ENCODE data around the gene PROC. TPM values are rescaled to one million over a fixed set of nuclear protein-coding genes. Genes with fewer than 3 reads are reported as not detected.

Gene PROC
- total and polyA plus RNA-seq, 2 of the 4 experiments (the other 2 are of a cell fraction) = 0.07 TPM; not detected in 1

GRCh38 chr2:127410871-127411652, 7.2 kb upstream of the PROC start:
- CTCF ChIA-PET = interaction anchor here (0.7 to 1.6 kb wide), 2 partner anchors 44 to 68 kb away, joined by 3 read pairs; no protein-coding TSS in a partner anchor
- Histone ChIP-seq H3K18ac (ENCODE audit: low read depth, low read length) (peak overlapping the region; percentile 62; the same call in 1 of the 2 replicates), H2BK120ac (ENCODE audit: low read depth, low read length) (peak overlapping the region; percentile 90), H3K36me3 (ENCODE audit: control insufficient read depth, insufficient read depth, low read length) (no peaks in the 10 kb centered on the region), H2BK15ac (ENCODE audit: low read depth, low read length) (peak overlapping the region; percentile 42; the same call in 1 of the 3 replicates), H3K9me3 (ENCODE audit: control insufficient read depth, insufficient read depth, low read length) (no peaks in the 10 kb centered on the region), H3K9me1 (ENCODE audit: insufficient read depth, low read length) (peaks cover 30% of the 10 kb centered on the region), H3K27me3 (ENCODE audit: control insufficient read depth, insufficient read depth, low read length) (no peaks in the 10 kb centered on the region), H3K9ac (ENCODE audit: low read depth, low read length) (no peak overlapping the region), H3K14ac (replicated peaks; ENCODE audit: low read depth, low read length) (peak overlapping the region; percentile 85; the same call in 1 of the 2 replicates), H3K27ac (ENCODE audit: insufficient read depth, low read length) (no peak overlapping the region), H3K79me1 (ENCODE audit: low read depth in 1 of 2, low read length in 2 of 2) (peaks cover 0 to 10% of the 10 kb centered on the region in 2 experiments; a peak in 1 of 4 replicates), H2BK5ac (ENCODE audit: low read depth, low read length, poor library complexity, severe bottlenecking) (peak overlapping the region; percentile 74), H3K4me2 (ENCODE audit: low read depth, low read length) (peak overlapping the region; percentile 39), H3K4me3 (ENCODE audit: insufficient read depth, low read depth, low read length) (no peak overlapping the region), H2AK5ac (ENCODE audit: low read depth, low read length) (no peak overlapping the region; the same call in 1 of the 2 replicates), H3K4me1 (ENCODE audit: control insufficient read depth, insufficient read depth, low read length) (peaks cover 18% of the 10 kb centered on the region), H2AK9ac (replicated peaks; ENCODE audit: low read depth, low read length, poor library complexity) (no peak overlapping the region), H4K8ac (ENCODE audit: low read depth in 2 of 2, low read length in 2 of 2) (peak overlapping the region in 1 of 2 experiments; percentile 44; a peak in 2 of 4 replicates), H3K4ac (ENCODE audit: low read depth, low read length) (peak overlapping the region; percentile 80), H2BK20ac (ENCODE audit: low read depth, low read length) (peak overlapping the region; percentile 89), H4K20me1 (ENCODE audit: insufficient read depth, low read length) (no peaks in the 10 kb centered on the region), H3K23ac (ENCODE audit: low read depth, low read length) (peak overlapping the region; percentile 56; the same call in 1 of the 2 replicates), H4K5ac (ENCODE audit: low read depth, low read length) (no peak overlapping the region), H4K91ac (ENCODE audit: insufficient read depth, low read depth, low read length) (peak overlapping the region; percentile 78; the same call in 1 of the 2 replicates), H3K56ac (ENCODE audit: extremely low read depth, insufficient read depth, low read length) (peak overlapping the region; percentile 32; the same call in 1 of the 2 replicates), H2AFZ (replicated peaks; ENCODE audit: low read length, poor library complexity) (no peak overlapping the region)
- POLR2A ChIA-PET (ENCODE audit: unreplicated experiment) = no interaction called here
- WGBS, 2 experiments (ENCODE audit: extremely low coverage in 2 of 2, insufficient read length in 1 of 2) = 0% methylated on average over 3 of the region's 6 CpGs; no CpG with 5 or more reads in 1 of the 2 experiments
- no TSS peak for BruUV-seq (replicated peaks)
- ATAC-seq (ENCODE audit: low read depth) = peak; percentile 6
- TF ChIP-seq POLR2A (IDR thresholded peaks at IDR 0.05; ENCODE audit: low read depth, low read length) = no peak
- TF ChIP-seq, protein P1, sequence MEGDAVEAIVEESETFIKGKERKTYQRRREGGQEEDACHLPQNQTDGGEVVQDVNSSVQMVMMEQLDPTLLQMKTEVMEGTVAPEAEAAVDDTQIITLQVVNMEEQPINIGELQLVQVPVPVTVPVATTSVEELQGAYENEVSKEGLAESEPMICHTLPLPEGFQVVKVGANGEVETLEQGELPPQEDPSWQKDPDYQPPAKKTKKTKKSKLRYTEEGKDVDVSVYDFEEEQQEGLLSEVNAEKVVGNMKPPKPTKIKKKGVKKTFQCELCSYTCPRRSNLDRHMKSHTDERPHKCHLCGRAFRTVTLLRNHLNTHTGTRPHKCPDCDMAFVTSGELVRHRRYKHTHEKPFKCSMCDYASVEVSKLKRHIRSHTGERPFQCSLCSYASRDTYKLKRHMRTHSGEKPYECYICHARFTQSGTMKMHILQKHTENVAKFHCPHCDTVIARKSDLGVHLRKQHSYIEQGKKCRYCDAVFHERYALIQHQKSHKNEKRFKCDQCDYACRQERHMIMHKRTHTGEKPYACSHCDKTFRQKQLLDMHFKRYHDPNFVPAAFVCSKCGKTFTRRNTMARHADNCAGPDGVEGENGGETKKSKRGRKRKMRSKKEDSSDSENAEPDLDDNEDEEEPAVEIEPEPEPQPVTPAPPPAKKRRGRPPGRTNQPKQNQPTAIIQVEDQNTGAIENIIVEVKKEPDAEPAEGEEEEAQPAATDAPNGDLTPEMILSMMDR (conservative IDR thresholded peaks at IDR 0.05; ENCODE audit: low read depth, low read length) = no peak
- TF ChIP-seq RAD21 (IDR thresholded peaks at IDR 0.05; ENCODE audit: low read length) = no peak
- TF ChIP-seq RFX5 (IDR thresholded peaks at IDR 0.05; ENCODE audit: low read depth, low read length) = peak; percentile 95
- no peak for TF ChIP-seq BHLHE40 (IDR thresholded peaks at IDR 0.05; ENCODE audit: low read depth, low read length)
- TF ChIP-seq NFE2L2 (IDR thresholded peaks at IDR 0.05; ENCODE audit: low read depth, low read length) = no peak
- TF ChIP-seq ELK1 (IDR thresholded peaks at IDR 0.05; ENCODE audit: borderline replicate concordance, low read depth, low read length) = no peak
- no peak for TF ChIP-seq MAZ (IDR thresholded peaks at IDR 0.05; ENCODE audit: borderline replicate concordance, low read depth, low read length)
- 0 out of 2 replicates have a peak, but pooled peaks have one; percentile 32 for TF ChIP-seq MXI1 (IDR thresholded peaks at IDR 0.05; ENCODE audit: borderline replicate concordance, low read depth, low read length)
- TF ChIP-seq CHD1 (IDR thresholded peaks at IDR 0.05; ENCODE audit: low read depth, low read length) = no peak
- intact Hi-C loops (cut with micrococcal nuclease) = no loop called here
- dilution Hi-C loops (cut with HindIII; ENCODE audit: low sequenced_read_pairs, unreplicated experiment) = no loop called here
- in situ Hi-C loops (cut with MboI; ENCODE audit: low sequenced_read_pairs) = no loop called here
- peak; percentile 56 for DNase-seq

Data from IMR-90 (cell line).